Spleen (tissue), 11 donors: ENCODE measurements around the gene FAM24B. TPM values are rescaled to one million over a fixed set of nuclear protein-coding genes. Genes with fewer than 3 reads are reported as not detected.

Experiments
- DNase-seq: peaks from one replicate; pipeline ENCODE4 v3.0.0-alpha.2; 2020
- H3K27ac ChIP-seq, 8 donors: fragments of 200-600 bp; sonication (generic) in 7 of 8; 1 replicate in 4 of 8; 2 replicates in 4 of 8; pipeline versions ENCODE4 v1.5.0 to v1.8.0; 2016 to 2021; ENCODE audit warnings: inconsistent platforms in 4 of 8, mild to moderate bottlenecking in 4 of 8, moderate library complexity in 1 of 8
- H3K27me3 ChIP-seq, 7 donors: fragments of 200-600 bp; sonication (generic) in 6 of 7; replicated peaks in 1 of 7; 1 replicate in 4 of 7; 2 replicates in 3 of 7; pipeline versions ENCODE4 v1.5.0 to v1.8.0; 2016 to 2021; ENCODE audit warnings: inconsistent platforms in 3 of 7, mild to moderate bottlenecking in 1 of 7
- H3K36me3 ChIP-seq, 6 donors: fragments of 200-600 bp; sonication (generic) in 5 of 6; 1 replicate in 4 of 6; 2 replicates in 2 of 6; pipeline versions ENCODE4 v1.5.0 to v1.8.0; 2016 to 2021; ENCODE audit warnings: inconsistent platforms in 2 of 6
- H3K4me1 ChIP-seq, 6 donors: fragments of 200-600 bp; sonication (generic) in 5 of 6; 1 replicate in 3 of 6; 2 replicates in 3 of 6; pipeline versions ENCODE4 v1.5.0 to v1.8.0; 2016 to 2021; ENCODE audit warnings: inconsistent platforms in 3 of 6
- H3K4me3 ChIP-seq, 8 donors: fragments of 200-600 bp; sonication (generic) in 7 of 8; 1 replicate in 4 of 8; 2 replicates in 4 of 8; pipeline versions ENCODE4 v1.5.0 to v1.8.0; 2016 to 2021; ENCODE audit warnings: inconsistent platforms in 4 of 8, mild to moderate bottlenecking in 4 of 8, moderate library complexity in 2 of 8
- H3K9me3 ChIP-seq, 8 donors: fragments of 200-600 bp; sonication (generic) in 7 of 8; 1 replicate in 4 of 8; 2 replicates in 4 of 8; pipeline versions ENCODE4 v1.5.0 to v1.8.0; 2016 to 2021; ENCODE audit warnings: inconsistent platforms in 4 of 8
- CTCF ChIP-seq, 11 experiments: fragments of 200-600 bp in 7 of 11; fragments of 450-650 bp in 4 of 11; sonication (generic) in 4 of 11; IDR thresholded peaks in 8 of 11; conservative IDR thresholded peaks in 3 of 11; 1 replicate in 7 of 11; 2 replicates in 4 of 11; pipeline versions ENCODE4 v1.4.0 to v1.8.0; 2016 to 2021; ENCODE audit warnings: antibody characterized with exemption in 11 of 11, inconsistent platforms in 4 of 11, mild to moderate bottlenecking in 1 of 11
- POLR2A ChIP-seq, 3 donors: fragments of 450-650 bp; IDR thresholded peaks; one replicate each; pipeline ENCODE4 v1.5.1; 2017; ENCODE audit warnings: antibody characterized with exemption in 3 of 3, mild to moderate bottlenecking in 1 of 3
- POLR2AphosphoS5 ChIP-seq, 3 donors: sonication (generic); formaldehyde crosslinking; IDR thresholded peaks; one replicate each; pipeline ENCODE4 v1.5.1; 2017; ENCODE audit warnings: antibody characterized with exemption in 3 of 3
- WGBS, 5 donors: extraction: QIAGEN DNeasy Blood & Tissue Kit in 3 of 5; methylation state at CpG; one replicate each; pipeline versions ENCODE4 v1.1.5 to v1.1.7; 2013 to 2018; 5-methylcytosine and 5-hydroxymethylcytosine counted together
- intact Hi-C: fragments of 100-400 bp; cut with DNase I; formaldehyde crosslinking; loops from one replicate; pipeline ENCODE4 v1.15.0; 2023; ENCODE audit warnings: low total_unique reads
- polyA plus RNA-seq, 3 donors: library from polyadenylated mRNA; stranded (reverse); fragments of 200-250 nt; gene quantifications; one replicate each; pipeline ENCODE4 v1.2.1, GENCODE V29; 2013
- total RNA-seq, 7 donors: library from RNA; depleted of rRNA in 3 of 7; stranded (reverse); fragments of >200 nt in 3 of 7; fragmentation: NEBNext Ultra II Directional in 4 of 7; extraction: Animal tissue kit (Norgen Biotek cat#: 25700) in 4 of 7; gene quantifications; one replicate each; pipeline versions ENCODE4 v1.1.0 to v1.2.1, GENCODE V29; 2016 to 2021
- donor health status: healthy with polysubstance abuse.
- donor health status: DM: no; HTN: no; CAD: no; lungs with moderate emphysema.
- donor health status: DM: no; HTN: no; CAD: no.
- donor health status: Bipolar disorder and iron deficiency.
- donor health status: healthy.
- donor health status: DM: no; HTN: no; CAD: no.
- donor health status: DM: yes; HTN: yes; CAD: no.

The FAM24B gene
- total and polyA plus RNA-seq, 10 donors: 2.8 to 8.5 (median 5.7) TPM

DNA sequence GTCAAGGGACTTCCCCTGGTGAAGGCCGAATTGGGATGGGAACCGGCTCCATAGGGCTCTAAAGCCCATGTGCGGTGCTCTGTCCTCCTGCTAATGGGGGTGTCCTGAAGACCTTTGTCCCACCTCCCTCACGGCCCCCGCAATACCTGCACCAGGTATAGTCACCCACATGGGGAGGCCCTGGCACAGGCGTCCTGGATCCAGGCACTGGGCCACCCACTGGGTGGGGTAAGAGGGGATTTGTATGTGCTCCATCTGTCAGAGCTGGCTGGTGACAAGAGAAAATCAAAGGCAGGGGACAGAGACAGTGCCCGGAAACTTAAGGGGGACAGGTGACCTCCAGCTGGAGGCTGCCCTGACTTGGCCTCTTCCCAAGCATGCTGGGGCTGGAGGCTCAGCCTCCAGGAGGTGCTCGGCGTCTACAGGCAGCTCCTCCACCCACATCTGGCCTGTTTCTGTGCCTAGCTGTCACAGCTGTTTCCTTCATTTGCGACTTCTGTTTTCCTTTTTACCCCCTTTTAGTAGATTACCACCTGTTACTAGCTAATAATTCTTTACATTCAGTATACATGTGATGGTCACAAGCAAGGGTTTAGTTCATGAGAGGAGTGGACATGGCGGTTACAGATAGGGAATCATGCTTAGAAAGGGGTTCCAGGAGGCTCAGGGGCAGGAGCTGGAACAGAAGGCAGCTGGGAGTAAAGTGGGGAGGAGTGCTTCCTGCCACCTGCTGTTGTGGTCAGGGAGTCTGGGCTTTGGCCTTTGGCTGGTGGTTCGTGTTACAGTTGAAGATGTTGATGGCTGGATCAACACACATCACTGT, 31.4 kb downstream of the FAM24B start:
- 59 to 79% (median 64%) methylated on average over 11 to 12 of the region's 12 CpGs for WGBS, 5 donors
- H3K27ac ChIP-seq: no peak overlapping the region
- no peaks in the 10 kb centered on the region for H3K27me3 ChIP-seq
- H3K4me3 ChIP-seq: no peak overlapping the region
- TF ChIP-seq POLR2A (IDR thresholded peaks at IDR 0.05) (no peak), CTCF (IDR thresholded peaks at IDR 0.05 in 8 of 11, conservative IDR thresholded peaks at IDR 0.05 in 3 of 11) (no peak), POLR2AphosphoS5 (IDR thresholded peaks at IDR 0.05) (no peak)
- H3K4me1 ChIP-seq: no peaks in the 10 kb centered on the region
- no peak for DNase-seq
- H3K9me3 ChIP-seq: peaks cover 0 to 20% (median 6%) of the 10 kb centered on the region in 8 donors
- intact Hi-C loops: no loop called here
- peaks cover 0 to 76% (median 7%) of the 10 kb centered on the region in 6 donors for H3K36me3 ChIP-seq

DNA sequence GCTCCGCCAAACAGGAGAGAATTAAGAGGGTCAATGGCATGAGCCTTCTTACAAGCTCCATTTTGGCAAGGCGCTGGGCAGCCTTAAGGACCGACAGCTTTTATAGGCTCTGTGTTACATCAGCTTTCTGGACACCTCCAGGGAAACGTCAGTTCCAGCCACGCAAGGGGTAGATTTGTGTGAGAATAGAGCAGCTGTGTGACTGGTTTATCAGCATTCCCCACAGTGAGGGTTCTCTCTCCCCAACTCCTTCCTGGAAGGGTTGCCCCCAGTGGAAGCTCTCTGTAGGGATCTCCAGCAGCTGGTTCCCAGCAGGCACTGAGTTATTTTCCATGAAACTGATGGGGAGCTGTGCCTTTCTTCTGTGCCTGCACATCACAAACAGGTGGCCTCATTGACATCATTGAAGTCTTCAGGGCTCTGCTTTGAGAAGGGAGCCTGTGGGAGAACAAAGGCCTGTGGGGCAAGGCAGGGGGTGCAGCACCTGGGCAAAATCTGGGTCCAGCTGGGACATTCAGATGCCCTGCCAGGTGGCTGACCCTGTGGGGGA, 33.5 kb downstream of the FAM24B start, which contains the start of gene CUZD1:
CUZD1 (minus strand) TSS at position 75 of the 550 bp plus-strand sequence; CDS start at position 61, 14 bp downstream.
- no peak within 1 kb of the TSS for H3K4me3 ChIP-seq
- intact Hi-C loops: no loop called here
- DNase-seq: no peak
- peaks cover 0 to 57% (median 3%) of the 10 kb centered on the region in 6 donors for H3K36me3 ChIP-seq
- peaks cover 0 to 20% (median 10%) of the 10 kb centered on the region in 8 donors for H3K9me3 ChIP-seq
- no peaks in the 10 kb centered on the region for H3K4me1 ChIP-seq
- H3K27ac ChIP-seq: no peak within 1 kb of the TSS
- WGBS, 5 donors: 78 to 93% (median 92%) methylated on average over 5 of the region's 5 CpGs
- H3K27me3 ChIP-seq: no peaks in the 10 kb centered on the region
- no peak for TF ChIP-seq POLR2AphosphoS5 (IDR thresholded peaks at IDR 0.05)
- no peak for TF ChIP-seq POLR2A (IDR thresholded peaks at IDR 0.05)
- no peak for TF ChIP-seq CTCF (IDR thresholded peaks at IDR 0.05 in 8 of 11, conservative IDR thresholded peaks at IDR 0.05 in 3 of 11)

GRCh38 chr10:122844146-122844545, 35.2 kb downstream of the FAM24B start:
- TF ChIP-seq POLR2AphosphoS5 (IDR thresholded peaks at IDR 0.05) (no peak), CTCF (IDR thresholded peaks at IDR 0.05 in 8 of 11, conservative IDR thresholded peaks at IDR 0.05 in 3 of 11) (no peak), POLR2A (IDR thresholded peaks at IDR 0.05) (no peak)
- intact Hi-C loops: no loop called here
- H3K9me3 ChIP-seq: peaks cover 0 to 20% (median 10%) of the 10 kb centered on the region in 8 donors
- no peaks in the 10 kb centered on the region for H3K27me3 ChIP-seq
- 92 to 97% (median 95%) methylated on average over 4 of the region's 4 CpGs for WGBS, 5 donors
- no peaks in the 10 kb centered on the region for H3K4me1 ChIP-seq
- no peak for DNase-seq
- H3K27ac ChIP-seq: no peak overlapping the region
- peaks cover 0 to 45% (median 3%) of the 10 kb centered on the region in 6 donors for H3K36me3 ChIP-seq
- no peak overlapping the region for H3K4me3 ChIP-seq

DNA sequence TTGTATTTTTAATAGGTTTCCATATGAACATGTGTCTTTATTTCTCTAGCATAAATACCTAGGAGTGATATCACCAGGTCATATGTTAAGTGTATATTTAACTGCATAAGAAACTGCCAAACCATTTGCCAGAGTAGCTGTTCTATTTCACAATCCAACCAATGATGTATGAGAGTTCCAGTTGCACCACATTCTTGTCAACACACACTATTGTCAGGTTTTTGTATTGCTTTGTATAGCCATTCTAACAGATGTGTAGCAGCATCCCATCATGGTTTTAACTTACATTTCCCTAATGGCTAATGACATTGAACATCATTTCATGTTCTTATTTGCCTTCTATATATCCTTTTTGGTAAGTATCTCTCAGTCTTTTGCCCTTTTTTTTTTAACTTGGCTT, 37.8 kb downstream of the FAM24B start:
- TF ChIP-seq CTCF (IDR thresholded peaks at IDR 0.05 in 8 of 11, conservative IDR thresholded peaks at IDR 0.05 in 3 of 11) (no peak), POLR2AphosphoS5 (IDR thresholded peaks at IDR 0.05) (no peak), POLR2A (IDR thresholded peaks at IDR 0.05) (no peak)
- Histone ChIP-seq H3K9me3 (peaks cover 0 to 20% (median 10%) of the 10 kb centered on the region in 8 donors), H3K36me3 (peaks cover 0 to 44% (median 3%) of the 10 kb centered on the region in 6 donors), H3K4me3 (no peak overlapping the region), H3K27ac (no peak overlapping the region), H3K4me1 (no peaks in the 10 kb centered on the region), H3K27me3 (no peaks in the 10 kb centered on the region)
- no peak for DNase-seq
- intact Hi-C loops: no loop called here
